ENCODE data around the gene ADAM33.

The ADAM33 gene

GRCh38 chr20:3645309-3646066, 36.3 kb downstream of the ADAM33 start:
- DNase-seq = no peak

GRCh38 chr20:3640259-3640658, 41.6 kb downstream of the ADAM33 start:
- no peak for DNase-seq

- no peak for DNase-seq
Measured at GRCh38 chr20:3635346-3635745, 46.5 kb downstream of the ADAM33 start.

- no peak for DNase-seq
Measured at GRCh38 chr20:3633913-3634478, 47.8 kb downstream of the ADAM33 start.

GRCh38 chr20:3632311-3633004, 49.4 kb downstream of the ADAM33 start:
- DNase-seq = no peak

- no peak for DNase-seq
Measured at GRCh38 chr20:3631534-3631933, 50.3 kb downstream of the ADAM33 start.

GRCh38 chr20:3630429-3630828, 51.4 kb downstream of the ADAM33 start:
- DNase-seq = no peak

- DNase-seq = no peak
Measured at GRCh38 chr20:3629893-3630292, 51.9 kb downstream of the ADAM33 start.

- no peak for DNase-seq
Measured at GRCh38 chr20:3628502-3629314, 53.1 kb downstream of the ADAM33 start.

- no peak for DNase-seq
Measured at GRCh38 chr20:3627476-3627875, 54.3 kb downstream of the ADAM33 start.

- no peak for DNase-seq
Measured at GRCh38 chr20:3622406-3622805, 59.4 kb downstream of the ADAM33 start.

- DNase-seq = no peak
Measured at GRCh38 chr20:3621111-3621510, 60.7 kb downstream of the ADAM33 start.
